PFSK-1 (cell line): Measurements from ENCODE around the gene TAC4.

Experiments
- FOXP2 ChIP-seq: optimal IDR thresholded peaks from 2 replicates; pipeline ENCODE3; 2011; ENCODE audit warnings: borderline replicate concordance, control low read depth, inconsistent platforms; ENCODE audit not compliant: insufficient read depth; ENCODE audit errors: extremely low read length, extremely low read depth
- POLR2AphosphoS5 ChIP-seq: IDR thresholded peaks from 2 replicates; pipeline ENCODE4 v1.6.1; 2012; ENCODE audit warnings: low read depth, mild to moderate bottlenecking, control low read depth, low read length, moderate library complexity
- SIN3A ChIP-seq: IDR thresholded peaks from 2 replicates; pipeline ENCODE4 v1.6.1; 2012; ENCODE audit warnings: mild to moderate bottlenecking, low read length, moderate library complexity, borderline replicate concordance; ENCODE audit not compliant: insufficient read depth
- TAF1 ChIP-seq: IDR thresholded peaks from 2 replicates; pipeline ENCODE4 v1.6.1; 2012; ENCODE audit warnings: low read length, control low read depth, borderline replicate concordance; ENCODE audit not compliant: insufficient read depth
- TF ChIP-seq, protein P1 (sequence below), 2 experiments: IDR thresholded peaks; 2 replicates each; pipeline versions ENCODE4 v1.6.1 to v1.8.0; 2011 to 2012; ENCODE audit warnings: low read depth in 2 of 2, low read length in 2 of 2, control low read depth in 1 of 2, inconsistent platforms in 1 of 2, mild to moderate bottlenecking in 1 of 2, moderate library complexity in 1 of 2; ENCODE audit not compliant: insufficient read depth in 1 of 2

TAC4 gene

DNA sequence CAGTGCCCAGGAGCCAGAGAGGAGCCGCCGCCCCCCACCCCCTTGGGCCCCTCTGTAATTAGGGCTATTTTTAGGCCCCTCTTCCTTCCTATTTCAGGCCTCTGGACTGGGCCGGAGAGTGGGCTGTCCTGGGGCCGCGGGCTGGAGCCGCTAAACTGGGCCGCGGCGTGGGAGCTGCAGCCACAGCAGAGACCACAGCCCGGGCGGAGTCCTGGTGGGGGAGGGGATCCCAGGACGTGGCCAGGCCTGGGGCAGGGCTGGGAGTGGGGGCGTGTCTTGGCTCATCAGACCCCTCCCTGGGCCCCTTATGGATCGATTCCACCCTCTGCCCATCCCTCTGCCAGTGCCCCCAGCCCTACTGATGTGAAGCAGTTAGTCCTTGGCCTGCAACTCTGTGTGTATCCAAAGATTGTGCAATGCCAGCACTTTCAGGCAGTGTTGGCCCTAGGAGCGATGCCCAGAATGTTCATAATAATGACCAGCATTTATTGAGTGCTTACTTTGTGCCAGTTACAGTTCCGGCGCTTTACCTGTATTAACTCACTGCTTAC is 15.0 kb upstream of the TAC4 start:
- TF ChIP-seq TAF1 (no peak), POLR2AphosphoS5 (no peak), SIN3A (no peak), FOXP2 (no peak)
- TF ChIP-seq, protein P1, sequence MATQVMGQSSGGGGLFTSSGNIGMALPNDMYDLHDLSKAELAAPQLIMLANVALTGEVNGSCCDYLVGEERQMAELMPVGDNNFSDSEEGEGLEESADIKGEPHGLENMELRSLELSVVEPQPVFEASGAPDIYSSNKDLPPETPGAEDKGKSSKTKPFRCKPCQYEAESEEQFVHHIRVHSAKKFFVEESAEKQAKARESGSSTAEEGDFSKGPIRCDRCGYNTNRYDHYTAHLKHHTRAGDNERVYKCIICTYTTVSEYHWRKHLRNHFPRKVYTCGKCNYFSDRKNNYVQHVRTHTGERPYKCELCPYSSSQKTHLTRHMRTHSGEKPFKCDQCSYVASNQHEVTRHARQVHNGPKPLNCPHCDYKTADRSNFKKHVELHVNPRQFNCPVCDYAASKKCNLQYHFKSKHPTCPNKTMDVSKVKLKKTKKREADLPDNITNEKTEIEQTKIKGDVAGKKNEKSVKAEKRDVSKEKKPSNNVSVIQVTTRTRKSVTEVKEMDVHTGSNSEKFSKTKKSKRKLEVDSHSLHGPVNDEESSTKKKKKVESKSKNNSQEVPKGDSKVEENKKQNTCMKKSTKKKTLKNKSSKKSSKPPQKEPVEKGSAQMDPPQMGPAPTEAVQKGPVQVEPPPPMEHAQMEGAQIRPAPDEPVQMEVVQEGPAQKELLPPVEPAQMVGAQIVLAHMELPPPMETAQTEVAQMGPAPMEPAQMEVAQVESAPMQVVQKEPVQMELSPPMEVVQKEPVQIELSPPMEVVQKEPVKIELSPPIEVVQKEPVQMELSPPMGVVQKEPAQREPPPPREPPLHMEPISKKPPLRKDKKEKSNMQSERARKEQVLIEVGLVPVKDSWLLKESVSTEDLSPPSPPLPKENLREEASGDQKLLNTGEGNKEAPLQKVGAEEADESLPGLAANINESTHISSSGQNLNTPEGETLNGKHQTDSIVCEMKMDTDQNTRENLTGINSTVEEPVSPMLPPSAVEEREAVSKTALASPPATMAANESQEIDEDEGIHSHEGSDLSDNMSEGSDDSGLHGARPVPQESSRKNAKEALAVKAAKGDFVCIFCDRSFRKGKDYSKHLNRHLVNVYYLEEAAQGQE (IDR thresholded peaks at IDR 0.05; ENCODE audit: insufficient read depth in 1 of 2, low read depth in 2 of 2, low read length in 2 of 2): no peak

DNA sequence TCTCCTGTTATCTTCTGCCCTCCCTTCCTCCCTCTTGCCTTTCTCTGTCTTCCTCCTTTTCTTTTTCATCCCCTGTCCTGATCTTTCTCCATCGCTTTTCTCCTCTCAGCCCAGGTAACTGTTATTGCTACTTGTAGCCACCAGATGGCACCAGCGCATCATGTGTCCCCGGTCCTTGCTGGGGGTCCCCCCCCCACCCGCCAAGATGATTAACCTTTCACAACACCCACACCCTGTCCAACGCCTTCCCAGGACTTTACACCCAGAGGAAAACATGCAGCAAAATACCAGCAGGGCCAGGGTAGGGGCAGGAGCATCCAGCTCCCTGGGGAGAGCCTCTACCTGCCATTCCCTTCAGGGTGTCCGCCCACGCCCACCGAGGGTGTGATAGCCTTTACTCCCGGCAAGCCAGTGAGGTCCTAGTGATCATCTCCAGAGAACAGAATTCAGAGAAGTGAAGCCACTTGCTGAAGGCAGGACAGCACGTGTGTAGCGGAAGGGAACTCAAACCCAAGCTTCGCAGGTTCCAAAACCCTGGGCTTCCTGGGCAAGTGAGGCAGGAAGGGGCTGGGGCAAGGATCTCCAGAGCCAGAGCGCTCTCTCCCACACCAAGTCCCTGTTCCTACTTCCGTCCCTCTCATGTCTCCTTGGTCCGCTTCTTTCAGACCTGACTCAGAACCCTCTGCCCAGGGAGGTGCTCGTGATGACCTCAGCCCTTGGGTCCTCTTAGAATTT is 13.4 kb upstream of the TAC4 start:
- TF ChIP-seq, protein P1 (IDR thresholded peaks at IDR 0.05; ENCODE audit: insufficient read depth in 1 of 2, low read depth in 2 of 2, low read length in 2 of 2): no peak
- TF ChIP-seq TAF1: no peak
- no peak for TF ChIP-seq POLR2AphosphoS5
- no peak for TF ChIP-seq FOXP2
- TF ChIP-seq SIN3A: no peak

DNA sequence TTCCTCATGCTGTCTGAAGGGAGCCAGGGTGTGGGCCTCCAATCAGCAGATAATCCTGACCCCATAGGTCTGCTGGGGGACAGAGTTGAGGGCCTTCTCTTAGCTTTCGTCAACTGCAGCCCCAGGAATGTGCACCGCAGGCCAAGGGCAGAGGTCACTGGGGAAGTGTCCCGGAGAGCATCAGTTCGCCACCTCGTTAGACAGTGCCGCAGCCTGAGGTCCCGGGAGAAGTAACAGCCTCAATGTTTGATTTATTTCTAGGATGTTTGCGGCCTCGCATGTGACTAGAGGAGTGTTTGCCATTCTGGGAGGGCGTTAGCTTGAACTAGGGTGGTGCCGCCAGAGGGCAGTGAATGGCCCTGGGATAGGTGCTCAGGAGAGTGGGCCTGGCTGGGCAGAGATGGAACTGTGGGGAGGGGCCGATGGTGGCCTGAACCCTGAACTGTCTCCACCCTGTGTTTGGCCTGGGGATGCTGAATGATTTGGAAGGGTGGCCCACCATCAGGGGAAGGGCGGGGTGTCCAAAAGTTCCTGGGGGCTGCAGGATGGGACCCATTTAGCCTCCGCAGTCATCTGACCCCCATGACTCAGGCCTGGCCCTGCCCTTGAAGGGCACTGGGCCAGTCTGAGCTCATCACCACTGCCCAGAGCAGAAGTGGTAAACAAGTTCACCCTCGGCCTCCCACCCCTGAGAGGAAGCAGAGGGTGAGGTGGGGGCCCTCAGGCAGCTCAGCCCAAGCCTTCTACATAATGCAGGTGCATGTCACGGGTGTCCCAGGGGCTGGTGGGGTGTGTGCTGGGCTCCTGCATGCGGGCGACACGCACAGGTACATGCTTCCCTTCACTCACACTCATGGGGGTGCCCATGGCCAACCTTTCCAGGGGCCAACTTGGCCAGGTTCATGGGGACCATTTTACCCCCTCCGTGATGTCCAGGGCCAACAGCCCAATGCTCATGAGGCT is 12.4 kb upstream of the TAC4 start:
- TF ChIP-seq FOXP2: no peak
- no peak for TF ChIP-seq TAF1
- no peak for TF ChIP-seq POLR2AphosphoS5
- no peak for TF ChIP-seq SIN3A
- TF ChIP-seq, protein P1 (IDR thresholded peaks at IDR 0.05; ENCODE audit: insufficient read depth in 1 of 2, low read depth in 2 of 2, low read length in 2 of 2): no peak

DNA sequence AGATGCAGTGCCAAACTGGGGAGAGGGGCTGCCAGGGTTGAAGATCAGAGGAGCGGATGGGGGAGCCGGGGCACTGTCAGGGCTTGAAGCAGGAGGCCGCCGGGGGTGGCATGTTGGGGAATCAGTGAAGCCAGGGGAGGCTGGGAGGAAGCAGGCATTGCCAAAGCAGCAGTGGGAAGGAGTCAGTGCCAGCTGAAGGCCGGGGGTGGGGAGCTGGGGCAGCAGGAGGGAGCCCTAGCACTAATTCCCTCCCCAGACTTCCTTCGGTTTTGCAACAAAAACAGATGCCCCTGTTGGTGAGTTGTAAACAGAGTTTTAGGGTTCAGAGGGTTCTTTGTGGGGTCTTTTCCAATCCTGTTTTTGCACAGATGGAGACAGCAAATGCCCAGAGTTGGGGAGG is 10.9 kb upstream of the TAC4 start:
- TF ChIP-seq SIN3A: no peak
- TF ChIP-seq TAF1: no peak
- TF ChIP-seq, protein P1 (IDR thresholded peaks at IDR 0.05; ENCODE audit: insufficient read depth in 1 of 2, low read depth in 2 of 2, low read length in 2 of 2): no peak
- no peak for TF ChIP-seq POLR2AphosphoS5
- no peak for TF ChIP-seq FOXP2
